GM20000 (cell line): ENCODE results near the gene FGF10.

Experiments
- DNase-seq: peaks from one replicate; pipeline ENCODE4 v3.0.0; 2012; ENCODE audit warnings: low spot score
- CTCF ChIP-seq: IDR thresholded peaks from 2 replicates; pipeline ENCODE4 v1.5.1; 2012; ENCODE audit warnings: mild to moderate bottlenecking, control low read depth; ENCODE audit errors: extremely low read depth, missing control alignments

The FGF10 gene

GRCh38 chr5:44360919-44361318 lies 28.3 kb downstream of the FGF10 start:
- no peak for DNase-seq
- no peak for TF ChIP-seq CTCF

- no peak for TF ChIP-seq CTCF
These were observed 30.8 kb downstream of the FGF10 start for GRCh38 chr5:44358421-44358820.

GRCh38 chr5:44356231-44356630 lies 33.0 kb downstream of the FGF10 start:
- DNase-seq = no peak
- no peak for TF ChIP-seq CTCF

More at GRCh38 chr5:44358421-44358820, 30.8 kb downstream of the FGF10 start:
- DNase-seq = no peak

GRCh38 chr5:44345871-44346270 lies 43.3 kb downstream of the FGF10 start:
- no peak for DNase-seq
- TF ChIP-seq CTCF = no peak

GRCh38 chr5:44336708-44337107 lies 52.5 kb downstream of the FGF10 start:
- DNase-seq = no peak
- no peak for TF ChIP-seq CTCF

GRCh38 chr5:44334622-44335021 lies 54.6 kb downstream of the FGF10 start:
- TF ChIP-seq CTCF = no peak
- no peak for DNase-seq

GRCh38 chr5:44332285-44332971 lies 56.8 kb downstream of the FGF10 start:
- DNase-seq = peak; percentile 18
- no peak for TF ChIP-seq CTCF
